NT2/D1 (cell line): ENCODE results near the gene IAH1.

ENCODE experiments used
- SUZ12 ChIP-seq: IDR thresholded peaks from 2 replicates; pipeline ENCODE4 v1.6.1; 2011; ENCODE audit not compliant: insufficient read length, insufficient read depth; ENCODE audit errors: extremely low read depth
- YY1 ChIP-seq: IDR thresholded peaks from 2 replicates; pipeline ENCODE4 v1.6.1; 2011; ENCODE audit not compliant: insufficient read length, insufficient read depth
- ZNF274 ChIP-seq: IDR thresholded peaks from 2 replicates; pipeline ENCODE4 v1.6.1; 2011; ENCODE audit warnings: mild to moderate bottlenecking, low read depth, low read length

DNA sequence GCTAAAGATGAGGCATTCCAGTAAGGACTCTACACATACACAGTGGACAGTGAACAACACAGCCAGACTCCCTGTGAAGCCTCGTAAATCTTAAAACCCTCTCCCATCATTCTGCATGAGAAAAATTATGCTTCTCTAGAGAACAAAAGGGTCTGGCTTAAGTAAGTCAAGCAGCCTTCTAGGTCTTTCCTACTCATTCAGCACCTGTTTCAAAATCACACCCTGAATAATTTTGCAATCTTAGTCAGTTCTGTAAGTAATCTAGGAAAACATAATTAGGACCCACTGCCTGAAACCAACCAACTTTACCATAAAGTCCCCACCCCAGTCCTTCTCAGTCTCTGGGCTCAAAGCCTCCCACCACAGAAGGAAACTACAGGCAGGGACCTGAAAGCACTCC, 19.7 kb downstream of the IAH1 start:
- TF ChIP-seq ZNF274 (no peak), SUZ12 (no peak), YY1 (no peak)
